A673 (cell line): ENCODE measurements around the gene FOXN3. TPM values are rescaled to one million over a fixed set of nuclear protein-coding genes. Genes with fewer than 3 reads are reported as not detected.

Experiments used
- BruUV-seq: library from RNA; stranded (reverse); fragments of 400-500 nt; replicated peaks from 2 replicates; lab custom pipeline; 2021; lab: Mats Ljungman, UMichigan
- CTCF ChIA-PET: fragments of 300-600 bp; sonication (Branson Sonifier 250); formaldehyde crosslinking; loops from one replicate; lab custom pipeline; 2022; ENCODE audit warnings: antibody characterized with exemption; lab: Charles Lee
- POLR2A ChIA-PET: fragments of 300-600 bp; sonication (Branson Sonifier 250); formaldehyde crosslinking; loops from one replicate; lab custom pipeline; 2022; ENCODE audit warnings: antibody characterized with exemption; ENCODE audit not compliant: low non-redundant PET; lab: Charles Lee
- DNase-seq: peaks from one replicate; pipeline ENCODE4 v3.0.0-alpha.2; 2015; ENCODE audit warnings: low spot score
- H3K27ac ChIP-seq: fragments of 200-600 bp; sonication (generic); 2 replicates; pipeline ENCODE4 v1.5.1; 2016; ENCODE audit warnings: mixed run types, low read depth, mild to moderate bottlenecking, mixed read lengths, antibody characterized with exemption, low read length; ENCODE audit not compliant: poor library complexity, severe bottlenecking
- H3K27me3 ChIP-seq: fragments of 200-600 bp; sonication (generic); replicated peaks from 2 replicates; pipeline ENCODE4 v1.6.1; 2017; ENCODE audit warnings: mixed run types, low read depth, mild to moderate bottlenecking, mixed read lengths, antibody characterized with exemption, low read length; ENCODE audit not compliant: insufficient read depth, poor library complexity
- H3K36me3 ChIP-seq: fragments of 200-600 bp; sonication (generic); 2 replicates; pipeline ENCODE4 v1.6.1; 2016; ENCODE audit warnings: mixed run types, mild to moderate bottlenecking, mixed read lengths, antibody characterized with exemption, low read length; ENCODE audit not compliant: insufficient read depth, poor library complexity, severe bottlenecking
- H3K4me1 ChIP-seq: fragments of 200-600 bp; sonication (generic); 2 replicates; pipeline ENCODE4 v1.6.1; 2017; ENCODE audit warnings: mixed run types, mild to moderate bottlenecking, mixed read lengths, antibody characterized with exemption, low read length; ENCODE audit not compliant: insufficient read depth, poor library complexity, severe bottlenecking
- H3K4me3 ChIP-seq: fragments of 200-600 bp; sonication (generic); 2 replicates; pipeline ENCODE4 v1.5.1; 2016; ENCODE audit warnings: low read depth, mixed run types, mild to moderate bottlenecking, mixed read lengths, low read length; ENCODE audit not compliant: poor library complexity, severe bottlenecking
- H3K9me3 ChIP-seq: fragments of 200-600 bp; sonication (generic); 2 replicates; pipeline ENCODE4 v1.6.1; 2016; ENCODE audit warnings: mixed run types, low read depth, mild to moderate bottlenecking, mixed read lengths, antibody characterized with exemption, low read length; ENCODE audit not compliant: poor library complexity, severe bottlenecking
- EZH2 ChIP-seq: fragments of 200-600 bp; sonication (generic); IDR thresholded peaks from 2 replicates; pipeline ENCODE4 v1.6.1; 2017; ENCODE audit warnings: borderline replicate concordance, low read depth, mild to moderate bottlenecking, mixed read lengths, antibody characterized with exemption, low read length; ENCODE audit not compliant: poor library complexity, severe bottlenecking
- intact Hi-C: fragments of 100-400 bp; cut with micrococcal nuclease; formaldehyde crosslinking; loops from one replicate; pipeline ENCODE4 v1.10.0; 2022; ENCODE audit not compliant: unreplicated experiment
- total RNA-seq: library from RNA; stranded (reverse); gene quantifications from 2 replicates; pipeline ENCODE4 v1.2.3, GENCODE V29; 2021
- TF ChIP-seq, protein P1 (sequence below): fragments of 300-800, 200-600 bp; sonication (generic); conservative IDR thresholded peaks from 2 replicates; pipeline ENCODE4 v1.5.1; 2017; ENCODE audit warnings: low read depth, mild to moderate bottlenecking, antibody characterized with exemption, low read length, moderate library complexity, mixed read lengths

Gene FOXN3
- total RNA-seq, 1 experiment from 2014 or later: 15.3 TPM

GRCh38 chr14:89399594-89400068 is 17.4 kb downstream of the FOXN3 start:
- Histone ChIP-seq H3K36me3 (no peaks in the 10 kb centered on the region), H3K4me3 (no peak overlapping the region), H3K9me3 (no peaks in the 10 kb centered on the region), H3K4me1 (no peaks in the 10 kb centered on the region), H3K27ac (no peak overlapping the region), H3K27me3 (no peaks in the 10 kb centered on the region)
- intact Hi-C loops: no loop called here
- CTCF ChIA-PET: no interaction called here
- no TSS peak for BruUV-seq
- peak; percentile 33 for DNase-seq
- POLR2A ChIA-PET: no interaction called here
- TF ChIP-seq, protein P1, sequence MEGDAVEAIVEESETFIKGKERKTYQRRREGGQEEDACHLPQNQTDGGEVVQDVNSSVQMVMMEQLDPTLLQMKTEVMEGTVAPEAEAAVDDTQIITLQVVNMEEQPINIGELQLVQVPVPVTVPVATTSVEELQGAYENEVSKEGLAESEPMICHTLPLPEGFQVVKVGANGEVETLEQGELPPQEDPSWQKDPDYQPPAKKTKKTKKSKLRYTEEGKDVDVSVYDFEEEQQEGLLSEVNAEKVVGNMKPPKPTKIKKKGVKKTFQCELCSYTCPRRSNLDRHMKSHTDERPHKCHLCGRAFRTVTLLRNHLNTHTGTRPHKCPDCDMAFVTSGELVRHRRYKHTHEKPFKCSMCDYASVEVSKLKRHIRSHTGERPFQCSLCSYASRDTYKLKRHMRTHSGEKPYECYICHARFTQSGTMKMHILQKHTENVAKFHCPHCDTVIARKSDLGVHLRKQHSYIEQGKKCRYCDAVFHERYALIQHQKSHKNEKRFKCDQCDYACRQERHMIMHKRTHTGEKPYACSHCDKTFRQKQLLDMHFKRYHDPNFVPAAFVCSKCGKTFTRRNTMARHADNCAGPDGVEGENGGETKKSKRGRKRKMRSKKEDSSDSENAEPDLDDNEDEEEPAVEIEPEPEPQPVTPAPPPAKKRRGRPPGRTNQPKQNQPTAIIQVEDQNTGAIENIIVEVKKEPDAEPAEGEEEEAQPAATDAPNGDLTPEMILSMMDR: no peak
- no peak for TF ChIP-seq EZH2

GRCh38 chr14:89399157-89399556 is 17.9 kb downstream of the FOXN3 start:
- POLR2A ChIA-PET: no interaction called here
- no peak for TF ChIP-seq EZH2
- TF ChIP-seq, protein P1: no peak
- no peak for DNase-seq
- intact Hi-C loops: no loop called here
- no peaks in the 10 kb centered on the region for H3K27me3 ChIP-seq
- H3K4me1 ChIP-seq: no peaks in the 10 kb centered on the region
- H3K4me3 ChIP-seq: no peak overlapping the region
- CTCF ChIA-PET: no interaction called here
- no peaks in the 10 kb centered on the region for H3K36me3 ChIP-seq
- no TSS peak for BruUV-seq
- no peaks in the 10 kb centered on the region for H3K9me3 ChIP-seq
- no peak overlapping the region for H3K27ac ChIP-seq

DNA sequence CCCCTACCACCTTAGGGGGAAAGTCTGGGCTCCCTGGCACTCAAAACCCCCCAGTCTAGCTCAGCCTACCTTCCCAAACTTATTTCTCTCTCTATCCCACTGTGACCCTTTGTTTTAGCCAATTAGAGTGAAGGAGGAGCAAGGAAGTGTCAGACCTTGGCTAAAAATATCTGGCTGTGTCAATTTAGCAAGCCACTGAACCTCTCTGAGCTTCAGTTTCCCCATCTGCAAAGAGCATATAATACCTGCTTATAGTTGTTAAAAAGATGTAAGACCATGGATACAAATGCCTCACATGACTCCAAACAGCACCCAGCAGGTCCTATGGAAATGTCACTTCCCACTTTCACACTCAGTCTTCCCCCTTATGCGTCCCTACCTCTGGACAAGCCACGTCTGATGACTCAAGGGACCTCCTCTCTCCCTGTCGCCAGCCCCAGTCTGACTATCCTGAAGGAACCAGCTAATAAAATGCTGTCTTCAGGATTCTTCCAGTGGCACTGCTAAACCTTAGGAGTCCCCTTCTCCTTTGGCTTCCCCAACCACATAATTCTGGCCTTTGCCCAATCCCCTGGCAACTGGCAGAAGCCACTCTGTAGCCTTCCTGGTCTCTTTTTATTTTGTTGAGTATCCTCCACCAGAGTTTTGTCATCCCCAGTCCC is 19.3 kb downstream of the FOXN3 start:
- intact Hi-C loops: no loop called here
- Histone ChIP-seq H3K27ac (no peak overlapping the region), H3K27me3 (no peaks in the 10 kb centered on the region), H3K4me3 (no peak overlapping the region), H3K9me3 (no peaks in the 10 kb centered on the region), H3K36me3 (no peaks in the 10 kb centered on the region), H3K4me1 (no peaks in the 10 kb centered on the region)
- ChIA-PET CTCF (no interaction called here), POLR2A (no interaction called here)
- DNase-seq: no peak
- TF ChIP-seq, protein P1: no peak
- TF ChIP-seq EZH2: no peak
- BruUV-seq: no TSS peak
